ENCODE measurements around the gene PKDCC.

DNA sequence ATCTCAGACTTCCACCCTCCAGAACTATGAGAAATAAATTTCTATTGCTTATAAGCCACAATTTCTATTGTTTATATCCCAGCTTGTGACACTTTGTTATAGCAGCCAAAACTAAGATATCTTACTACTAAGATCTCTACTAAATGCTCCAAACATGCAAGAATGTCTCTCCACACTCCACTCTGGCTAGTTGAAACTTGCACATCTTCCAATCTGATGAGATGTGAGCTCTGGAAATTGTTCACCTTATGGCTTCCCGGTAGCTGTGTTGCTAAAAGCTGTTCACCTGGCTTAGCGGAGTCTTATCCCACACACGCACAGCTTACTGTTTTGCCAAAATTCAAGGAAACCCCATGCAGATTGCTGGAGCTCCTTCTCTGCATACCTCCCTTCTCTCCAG lies 43.9 kb downstream of the PKDCC start:
- TF ChIP-seq POLR2A (IDR thresholded peaks at IDR 0.05): no peak
- TF ChIP-seq, protein P1, sequence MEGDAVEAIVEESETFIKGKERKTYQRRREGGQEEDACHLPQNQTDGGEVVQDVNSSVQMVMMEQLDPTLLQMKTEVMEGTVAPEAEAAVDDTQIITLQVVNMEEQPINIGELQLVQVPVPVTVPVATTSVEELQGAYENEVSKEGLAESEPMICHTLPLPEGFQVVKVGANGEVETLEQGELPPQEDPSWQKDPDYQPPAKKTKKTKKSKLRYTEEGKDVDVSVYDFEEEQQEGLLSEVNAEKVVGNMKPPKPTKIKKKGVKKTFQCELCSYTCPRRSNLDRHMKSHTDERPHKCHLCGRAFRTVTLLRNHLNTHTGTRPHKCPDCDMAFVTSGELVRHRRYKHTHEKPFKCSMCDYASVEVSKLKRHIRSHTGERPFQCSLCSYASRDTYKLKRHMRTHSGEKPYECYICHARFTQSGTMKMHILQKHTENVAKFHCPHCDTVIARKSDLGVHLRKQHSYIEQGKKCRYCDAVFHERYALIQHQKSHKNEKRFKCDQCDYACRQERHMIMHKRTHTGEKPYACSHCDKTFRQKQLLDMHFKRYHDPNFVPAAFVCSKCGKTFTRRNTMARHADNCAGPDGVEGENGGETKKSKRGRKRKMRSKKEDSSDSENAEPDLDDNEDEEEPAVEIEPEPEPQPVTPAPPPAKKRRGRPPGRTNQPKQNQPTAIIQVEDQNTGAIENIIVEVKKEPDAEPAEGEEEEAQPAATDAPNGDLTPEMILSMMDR (IDR thresholded peaks at IDR 0.05): no peak
